ENCODE measurements around the gene TSTD1. TPM values are rescaled to one million over a fixed set of nuclear protein-coding genes. Genes with fewer than 3 reads are reported as not detected.
"Not testable (repeated sequence)": the region's sequence is repeated elsewhere in the genome, so short reads cannot be mapped to it uniquely, and the experiment has no call there.

Gene TSTD1
- total RNA-seq, 1 donor = 0.90 TPM

DNA sequence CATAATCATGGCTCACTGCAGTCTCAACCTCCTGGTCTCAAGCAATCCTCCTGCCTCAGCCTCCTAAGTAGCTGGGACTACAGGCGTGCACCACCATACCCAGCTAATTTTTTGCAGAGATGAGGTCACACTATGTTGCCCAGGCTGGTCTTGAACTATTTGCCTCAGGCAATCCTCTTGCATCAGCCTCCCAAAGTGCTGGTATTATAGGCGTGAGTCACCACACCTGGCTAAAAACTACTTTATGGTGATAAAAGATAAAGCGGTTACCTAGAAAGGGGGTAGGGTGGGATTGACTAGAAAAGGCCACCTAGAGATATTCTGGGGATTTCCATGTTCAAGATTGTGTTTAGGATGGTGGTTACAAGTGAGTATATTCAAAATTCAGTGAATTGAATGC is 5.0 kb downstream of the TSTD1 start:
- no peak overlapping the region for H3K4me3 ChIP-seq (ENCODE audit: low read depth, low read length)
- TF ChIP-seq, protein P1, sequence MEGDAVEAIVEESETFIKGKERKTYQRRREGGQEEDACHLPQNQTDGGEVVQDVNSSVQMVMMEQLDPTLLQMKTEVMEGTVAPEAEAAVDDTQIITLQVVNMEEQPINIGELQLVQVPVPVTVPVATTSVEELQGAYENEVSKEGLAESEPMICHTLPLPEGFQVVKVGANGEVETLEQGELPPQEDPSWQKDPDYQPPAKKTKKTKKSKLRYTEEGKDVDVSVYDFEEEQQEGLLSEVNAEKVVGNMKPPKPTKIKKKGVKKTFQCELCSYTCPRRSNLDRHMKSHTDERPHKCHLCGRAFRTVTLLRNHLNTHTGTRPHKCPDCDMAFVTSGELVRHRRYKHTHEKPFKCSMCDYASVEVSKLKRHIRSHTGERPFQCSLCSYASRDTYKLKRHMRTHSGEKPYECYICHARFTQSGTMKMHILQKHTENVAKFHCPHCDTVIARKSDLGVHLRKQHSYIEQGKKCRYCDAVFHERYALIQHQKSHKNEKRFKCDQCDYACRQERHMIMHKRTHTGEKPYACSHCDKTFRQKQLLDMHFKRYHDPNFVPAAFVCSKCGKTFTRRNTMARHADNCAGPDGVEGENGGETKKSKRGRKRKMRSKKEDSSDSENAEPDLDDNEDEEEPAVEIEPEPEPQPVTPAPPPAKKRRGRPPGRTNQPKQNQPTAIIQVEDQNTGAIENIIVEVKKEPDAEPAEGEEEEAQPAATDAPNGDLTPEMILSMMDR (IDR thresholded peaks at IDR 0.05; ENCODE audit: insufficient read depth, low read length) = no peak
- no peak for DNase-seq (ENCODE audit: low read depth)

DNA sequence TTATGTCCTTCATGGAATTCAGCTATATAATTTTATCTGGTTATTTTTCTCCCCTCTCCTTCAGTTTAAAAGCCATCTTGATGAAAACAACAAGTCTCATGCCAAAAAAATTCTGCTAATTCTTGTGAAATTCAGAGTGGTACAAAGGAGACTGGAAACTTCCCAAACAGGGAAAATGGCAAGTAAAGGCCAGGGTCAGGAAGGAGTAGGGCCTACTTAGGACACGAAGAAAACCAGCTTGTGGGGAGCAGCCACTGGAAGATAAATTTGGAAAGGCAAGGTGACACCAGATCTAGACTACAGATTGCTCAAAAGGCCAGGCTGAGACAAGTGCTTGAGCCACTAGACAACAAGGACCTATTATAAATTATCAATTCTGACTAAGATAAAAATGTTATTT is 6.4 kb downstream of the TSTD1 start:
- TF ChIP-seq, protein P1 (IDR thresholded peaks at IDR 0.05; ENCODE audit: insufficient read depth, low read length) = no peak
- no peak overlapping the region for H3K4me3 ChIP-seq (ENCODE audit: low read depth, low read length)
- DNase-seq (ENCODE audit: low read depth) = no peak

DNA sequence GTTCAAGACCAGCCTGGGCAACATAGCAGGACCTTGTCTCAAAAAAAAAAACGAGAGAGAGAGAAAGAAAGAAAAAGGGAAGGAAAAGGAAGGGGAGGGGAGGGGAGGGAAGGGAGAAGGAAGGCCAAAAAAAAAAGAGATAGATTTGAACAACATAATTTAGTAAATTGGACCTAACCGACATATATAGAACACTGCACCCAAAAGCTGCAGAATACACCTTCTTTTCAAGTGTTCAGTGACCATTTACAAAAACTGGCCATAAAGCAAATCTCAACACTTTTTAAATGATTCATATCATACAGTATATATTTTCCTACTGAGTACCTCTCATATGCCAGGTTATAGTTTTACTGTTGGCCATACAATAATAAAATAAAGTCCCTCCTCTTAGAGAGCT is 6.9 kb downstream of the TSTD1 start:
- H3K4me3 ChIP-seq (ENCODE audit: low read depth, low read length) = no peak overlapping the region
- DNase-seq (ENCODE audit: low read depth) = no peak

DNA sequence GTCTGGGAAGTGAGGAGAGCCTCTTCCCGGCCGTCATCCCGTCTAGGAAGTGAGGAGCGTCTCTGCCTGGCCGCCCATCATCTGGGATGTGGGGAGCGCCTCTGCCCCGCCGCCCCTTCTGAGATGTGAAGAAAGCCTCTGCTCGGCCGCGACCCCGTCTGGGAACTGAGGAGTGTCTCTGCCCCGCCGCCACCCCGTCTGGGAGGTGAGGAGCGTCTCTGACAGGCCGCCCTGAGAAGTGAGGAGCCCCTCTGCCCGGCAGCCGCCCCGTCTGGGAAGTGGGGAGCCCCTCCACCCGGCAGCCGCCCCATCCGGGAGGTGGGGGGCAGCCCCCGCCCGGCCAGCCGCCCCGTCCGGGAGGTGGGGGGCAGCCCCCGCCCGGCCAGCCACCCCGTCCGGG is 9.3 kb downstream of the TSTD1 start:
- not testable (repeated sequence) for H3K4me3 ChIP-seq (ENCODE audit: low read depth, low read length); DNase-seq (ENCODE audit: low read depth)

More for the DNA sequence above, 6.9 kb downstream of the TSTD1 start:
- TF ChIP-seq, protein P1 (IDR thresholded peaks at IDR 0.05; ENCODE audit: insufficient read depth, low read length) = no peak

DNA sequence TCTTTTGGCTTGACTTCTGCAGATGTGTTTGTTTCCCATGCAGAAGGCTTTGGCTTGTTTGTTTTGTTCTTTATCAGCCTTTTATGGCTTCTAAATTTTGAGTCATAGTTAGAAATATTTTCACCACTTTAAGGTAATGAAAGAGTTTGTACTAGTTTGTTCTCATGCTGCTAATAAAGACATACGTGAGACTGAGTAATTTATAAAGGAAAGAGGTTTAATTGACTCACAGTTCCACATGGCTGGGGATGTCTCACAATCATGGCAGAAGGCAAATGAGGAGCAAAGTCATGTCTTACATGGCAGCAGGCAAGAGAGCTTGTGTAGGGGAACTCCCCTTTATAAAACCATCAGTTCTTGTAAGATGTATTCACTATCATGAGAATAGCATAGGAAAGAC is 11.8 kb downstream of the TSTD1 start:
- DNase-seq (ENCODE audit: low read depth) = not testable (repeated sequence)

DNA sequence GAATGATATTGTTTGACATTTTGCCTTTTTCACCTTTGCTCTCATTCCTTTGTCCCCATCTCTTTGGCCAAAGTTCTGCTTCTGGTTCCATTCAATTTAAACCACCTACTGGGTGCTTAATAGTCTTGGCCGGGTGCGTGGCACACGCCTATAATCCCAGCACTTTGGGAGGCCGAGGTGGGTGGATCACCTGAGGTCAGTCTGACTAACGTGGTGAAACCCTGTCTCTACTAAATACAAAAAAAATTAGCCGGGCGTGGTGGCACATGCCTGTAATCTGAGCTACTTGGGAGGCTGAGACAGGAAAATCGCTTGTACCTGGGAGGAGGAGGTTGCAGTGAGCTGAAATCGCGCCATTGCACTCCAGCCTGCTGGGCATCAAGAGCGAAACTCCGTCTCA is 16.3 kb downstream of the TSTD1 start:
- not testable (repeated sequence) for H3K4me3 ChIP-seq (ENCODE audit: low read depth, low read length); DNase-seq (ENCODE audit: low read depth)

More for the DNA sequence above, 11.8 kb downstream of the TSTD1 start:
- H3K4me3 ChIP-seq (ENCODE audit: low read depth, low read length) = not testable (repeated sequence)

DNA sequence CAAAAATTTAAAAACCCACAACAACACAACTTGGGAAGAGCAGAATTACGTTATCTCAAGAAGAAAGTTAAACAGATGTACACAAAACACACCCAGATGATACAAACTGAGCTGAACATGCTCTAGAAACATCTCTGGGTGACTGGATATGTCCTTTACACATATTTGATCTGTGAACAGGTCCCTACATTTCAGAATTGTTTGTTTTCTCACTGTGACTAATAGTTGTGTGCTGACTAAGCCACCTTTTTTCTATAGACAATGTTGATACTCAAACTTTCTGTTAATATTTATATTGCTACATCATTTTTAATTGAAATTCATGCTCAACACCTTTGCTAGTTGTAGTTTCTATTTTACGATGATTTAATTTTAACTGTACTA is 16.8 kb downstream of the TSTD1 start:
- TF ChIP-seq, protein P1 (IDR thresholded peaks at IDR 0.05; ENCODE audit: insufficient read depth, low read length) = no peak
- H3K4me3 ChIP-seq (ENCODE audit: low read depth, low read length) = no peak overlapping the region
- DNase-seq (ENCODE audit: low read depth) = no peak

DNA sequence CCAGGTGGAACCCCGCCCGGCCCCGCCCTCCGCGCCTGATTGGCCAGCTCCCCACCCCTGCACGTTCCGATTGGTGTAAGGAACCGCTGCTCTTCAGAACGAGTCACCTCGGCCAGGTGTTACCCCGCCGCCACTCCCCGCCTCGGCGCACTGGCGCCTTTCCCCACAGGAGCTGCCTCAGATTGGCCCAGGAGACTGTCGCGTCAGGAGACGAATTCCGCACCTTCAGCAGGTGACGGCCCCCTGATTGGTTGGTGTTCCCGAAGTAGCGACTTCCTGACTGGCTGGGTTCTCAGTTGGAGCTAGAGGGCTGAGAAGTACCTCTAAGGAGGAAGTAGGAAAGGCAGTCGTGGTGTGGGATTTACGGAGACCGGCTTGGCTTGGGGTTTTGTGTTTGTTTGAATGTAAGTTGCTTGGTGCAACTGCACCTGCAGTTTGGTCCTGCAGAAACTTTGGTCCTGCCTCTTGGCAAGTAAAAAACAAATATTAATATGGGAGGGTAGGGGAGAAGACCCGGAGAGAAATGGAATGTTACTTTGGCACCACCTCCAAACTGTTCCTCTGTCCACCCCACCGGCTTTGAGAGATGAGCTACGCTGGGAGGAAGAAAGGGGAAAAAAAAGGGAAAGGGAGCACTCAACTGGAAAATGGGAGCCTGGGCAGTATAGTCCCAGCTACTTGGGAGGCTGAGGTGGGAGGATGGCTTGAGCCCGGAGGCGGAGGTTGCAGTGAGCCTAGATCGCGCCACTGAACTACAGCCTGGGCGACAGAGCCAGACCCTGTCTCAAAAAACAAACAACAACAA is 17.4 kb downstream of the TSTD1 start:
- no peak for DNase-seq (ENCODE audit: low read depth)

More for the DNA sequence above, 17.4 kb downstream of the TSTD1 start:
- TF ChIP-seq, protein P1 (IDR thresholded peaks at IDR 0.05; ENCODE audit: insufficient read depth, low read length) = no peak
- peak overlapping the region; percentile 58 for H3K4me3 ChIP-seq (ENCODE audit: low read depth, low read length)
